ENCODE data around the gene AQP2.

DNA sequence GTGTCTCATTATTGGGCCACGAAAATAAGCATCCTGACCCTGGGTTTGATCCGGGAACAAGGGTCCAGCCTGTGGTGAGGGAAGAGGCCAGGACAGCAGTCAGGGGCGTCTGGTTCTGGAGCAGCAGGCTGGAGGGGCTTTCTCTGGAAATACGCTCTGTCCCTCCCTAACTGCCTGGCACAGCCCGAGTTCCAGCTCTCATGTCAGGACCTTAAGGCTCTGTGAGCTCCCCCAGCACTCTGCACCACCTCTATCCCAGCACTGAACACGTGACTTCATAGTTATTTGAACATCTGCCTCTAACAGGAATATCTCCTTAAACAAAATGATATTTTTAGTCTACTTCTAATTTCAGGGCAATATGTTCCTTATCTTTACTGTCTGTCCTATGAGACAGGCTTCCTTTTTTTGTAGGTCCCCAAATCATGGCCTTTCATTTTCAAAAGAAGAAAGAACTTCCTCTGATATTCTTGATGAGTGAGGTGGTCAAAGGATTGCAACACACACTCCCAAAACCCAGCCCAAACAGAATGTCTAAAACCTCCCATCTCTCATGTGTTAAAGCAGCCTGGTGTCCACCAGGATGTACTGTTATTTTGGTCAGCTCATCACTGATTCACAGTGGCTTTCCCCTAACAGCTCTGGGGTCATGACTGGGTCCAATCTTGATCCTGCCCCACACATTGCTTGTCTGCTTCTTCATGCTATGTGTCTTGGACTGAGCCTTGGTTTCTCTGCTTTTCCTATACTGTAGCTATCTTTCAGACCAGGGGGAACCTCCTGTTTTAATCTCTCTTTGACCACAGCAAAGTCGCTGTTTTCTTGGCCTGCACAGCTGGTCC lies 31.9 kb downstream of the AQP2 start:
- no peak for TF ChIP-seq CTCF (IDR thresholded peaks at IDR 0.05)
- no peak for TF ChIP-seq POLR2AphosphoS5 (IDR thresholded peaks at IDR 0.05)
- TF ChIP-seq EP300 (IDR thresholded peaks at IDR 0.05), result no peak
- no peak for TF ChIP-seq POLR2A (IDR thresholded peaks at IDR 0.05)
